ENCODE data around the gene KRT40.

KRT40 gene

DNA sequence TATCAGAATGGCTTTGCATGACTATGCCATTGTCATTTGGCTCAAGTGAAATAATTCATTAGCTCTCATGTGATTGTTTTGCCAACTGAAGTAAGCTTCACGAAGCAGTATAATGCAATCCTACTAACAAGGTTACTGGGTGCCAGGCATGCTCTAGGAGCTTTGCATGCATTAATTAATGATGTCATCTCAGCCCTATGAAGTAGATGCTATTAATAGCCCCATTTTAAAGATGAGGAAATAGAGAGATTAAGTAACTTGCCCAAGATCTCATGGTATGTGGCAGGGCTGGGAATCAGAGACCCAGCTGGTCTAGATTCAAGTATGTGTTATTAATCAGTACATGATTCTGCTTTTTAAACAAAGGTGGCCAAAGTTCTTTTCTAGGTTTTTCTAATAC lies 31.5 kb downstream of the KRT40 start:
- DNase-seq (ENCODE audit: low spot score) (no peak), FAIRE-seq (peak; percentile 32)

DNA sequence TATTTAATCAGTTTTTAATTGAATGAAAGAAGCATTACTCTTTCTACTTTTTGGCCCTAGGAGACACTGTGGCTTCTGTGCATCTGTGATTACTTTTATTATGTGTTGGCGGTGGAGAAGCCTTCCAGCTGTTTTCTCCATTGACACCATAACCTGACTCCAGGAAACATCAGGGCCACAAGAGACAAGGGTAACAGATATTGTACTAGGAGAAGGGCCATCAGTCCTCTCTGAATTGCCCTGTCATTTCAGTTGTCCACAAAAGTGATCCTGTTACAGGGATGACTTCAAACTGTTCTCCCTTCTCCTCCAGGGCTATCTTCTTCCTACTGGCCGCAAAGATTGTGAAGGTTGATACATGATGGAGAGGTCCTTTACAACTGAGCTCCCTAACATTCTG lies 32.0 kb downstream of the KRT40 start:
- no peak for DNase-seq (ENCODE audit: low spot score)
- FAIRE-seq, result no peak

DNA sequence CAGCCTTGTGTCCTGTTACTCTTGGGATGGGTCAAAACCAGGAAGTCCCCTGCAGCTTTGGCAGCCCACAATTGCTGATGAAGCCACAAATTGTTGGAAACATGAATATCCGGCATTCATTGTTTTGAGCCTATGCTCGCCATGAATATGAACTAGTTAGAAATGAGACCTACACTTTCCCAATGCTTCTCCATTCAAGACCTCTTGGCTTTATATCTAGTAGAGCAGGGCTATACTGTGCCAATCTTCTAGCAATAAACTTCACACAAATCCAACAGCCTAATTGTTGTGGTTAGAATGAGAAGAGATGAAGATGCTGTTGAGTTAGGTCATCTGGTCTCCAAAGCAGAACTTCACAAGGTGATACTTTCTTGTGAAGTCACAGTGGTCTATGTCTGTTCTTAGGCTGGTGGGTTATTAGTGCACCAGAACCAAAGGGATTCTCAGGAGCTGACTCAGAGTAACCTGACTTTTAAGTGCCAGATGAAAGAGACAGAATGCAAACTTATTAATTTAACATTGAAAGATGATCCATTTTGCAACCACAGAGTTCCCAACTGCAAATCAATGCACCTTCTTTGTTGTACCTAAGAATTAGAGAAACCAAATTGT lies 33.0 kb downstream of the KRT40 start:
- FAIRE-seq (peak; percentile 83), DNase-seq (ENCODE audit: low spot score) (no peak)

DNA sequence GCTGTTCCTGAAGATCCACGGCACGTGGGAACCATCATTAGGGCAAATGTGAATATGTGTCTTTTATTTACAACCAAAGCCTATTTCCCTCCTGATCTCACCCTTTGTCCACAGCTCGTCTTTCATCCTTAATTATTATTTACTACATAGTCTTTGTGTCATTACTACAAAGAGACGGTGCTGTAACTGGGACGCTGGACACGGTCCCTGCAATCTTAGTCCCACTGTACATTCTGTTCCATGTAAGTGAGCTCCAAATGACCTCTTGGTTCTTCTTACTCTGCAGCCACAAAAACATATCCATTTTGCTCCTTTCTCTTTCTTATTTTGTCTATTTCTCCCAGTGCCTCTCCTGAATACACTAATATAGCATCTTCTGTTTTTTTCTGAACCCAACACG lies 34.0 kb downstream of the KRT40 start:
- FAIRE-seq (no peak), DNase-seq (ENCODE audit: low spot score) (no peak)

DNA sequence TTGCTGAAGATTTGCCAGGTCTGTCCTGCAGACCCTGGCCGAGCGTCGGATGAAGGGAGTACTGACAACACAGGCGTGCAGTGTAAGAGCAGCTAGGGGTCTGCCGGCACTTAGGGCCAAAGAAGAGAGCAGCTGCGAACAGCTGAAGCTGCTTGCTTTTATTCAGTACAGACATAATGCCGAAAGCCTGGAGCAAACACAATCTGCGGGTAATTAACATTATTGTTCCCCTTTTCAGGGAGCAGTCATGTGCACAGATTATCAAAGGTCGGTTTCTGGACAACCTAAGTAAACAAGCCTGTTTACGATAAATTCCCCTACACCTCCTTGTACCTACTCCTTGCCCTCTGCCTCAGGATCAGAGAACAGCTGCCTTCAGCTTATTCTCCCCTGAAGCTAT lies 34.7 kb downstream of the KRT40 start:
- no peak for FAIRE-seq

DNA sequence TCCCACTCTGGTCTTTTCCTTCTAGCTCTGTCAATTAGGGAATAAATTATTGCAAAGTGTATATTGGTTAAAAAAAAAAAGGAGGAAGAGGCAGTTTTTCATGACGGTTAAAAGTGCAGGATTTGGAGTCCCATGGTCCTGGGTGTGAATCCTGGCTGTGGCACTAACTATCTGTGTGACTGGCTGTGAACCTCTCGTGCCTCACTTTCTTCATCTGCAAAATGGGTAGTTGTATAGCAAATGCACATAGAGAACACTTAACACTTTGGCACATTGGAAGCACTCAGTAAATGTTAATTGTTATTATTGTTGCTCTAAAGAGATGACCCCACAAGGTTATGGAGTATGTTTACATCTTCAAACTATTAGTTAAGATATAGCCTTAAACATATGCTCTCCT lies 36.2 kb downstream of the KRT40 start:
- FAIRE-seq (no peak), DNase-seq (ENCODE audit: low spot score) (no peak)

More for the DNA sequence above, 34.7 kb downstream of the KRT40 start:
- no peak for DNase-seq (ENCODE audit: low spot score)

DNA sequence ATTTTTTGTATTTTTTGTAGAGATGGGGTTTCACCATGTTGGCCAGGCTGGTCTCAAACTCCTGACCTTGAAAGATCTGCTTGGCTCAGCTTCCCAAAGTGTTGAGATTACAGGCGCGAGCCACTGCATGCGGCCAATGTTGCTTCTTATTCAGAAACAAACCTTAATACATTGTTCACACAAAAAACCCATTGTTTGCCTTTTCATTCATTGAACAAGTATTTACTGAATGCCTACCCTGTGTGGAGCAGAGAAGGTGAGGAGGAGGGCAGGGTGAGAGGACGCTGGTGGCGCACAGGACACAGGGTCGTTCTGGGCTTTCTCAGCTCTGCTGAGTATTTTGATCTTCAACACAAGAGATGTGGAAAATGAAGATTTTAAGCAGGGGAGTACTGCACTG lies 38.7 kb downstream of the KRT40 start:
- DNase-seq (ENCODE audit: low spot score), result no peak
- FAIRE-seq, result no peak

DNA sequence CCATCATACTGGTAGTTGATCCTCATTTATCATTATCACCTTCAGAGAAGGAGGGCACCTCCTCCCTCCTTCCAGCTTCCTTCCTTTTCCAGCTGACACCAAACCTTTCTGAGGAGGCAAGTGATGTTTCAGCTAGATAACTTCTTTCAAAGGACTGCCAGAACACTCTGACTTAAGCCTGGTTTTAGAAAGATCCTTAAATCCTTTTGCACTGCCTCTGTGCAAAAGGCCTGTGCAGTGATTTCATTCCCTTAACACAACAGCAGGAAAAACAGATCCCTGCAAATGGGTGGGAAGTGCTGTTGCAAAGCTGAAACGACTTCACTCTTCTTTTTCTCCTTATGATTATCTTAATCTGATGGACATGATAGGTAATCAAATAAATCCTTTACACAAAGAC lies 39.6 kb downstream of the KRT40 start:
- FAIRE-seq (no peak), DNase-seq (ENCODE audit: low spot score) (no peak)

DNA sequence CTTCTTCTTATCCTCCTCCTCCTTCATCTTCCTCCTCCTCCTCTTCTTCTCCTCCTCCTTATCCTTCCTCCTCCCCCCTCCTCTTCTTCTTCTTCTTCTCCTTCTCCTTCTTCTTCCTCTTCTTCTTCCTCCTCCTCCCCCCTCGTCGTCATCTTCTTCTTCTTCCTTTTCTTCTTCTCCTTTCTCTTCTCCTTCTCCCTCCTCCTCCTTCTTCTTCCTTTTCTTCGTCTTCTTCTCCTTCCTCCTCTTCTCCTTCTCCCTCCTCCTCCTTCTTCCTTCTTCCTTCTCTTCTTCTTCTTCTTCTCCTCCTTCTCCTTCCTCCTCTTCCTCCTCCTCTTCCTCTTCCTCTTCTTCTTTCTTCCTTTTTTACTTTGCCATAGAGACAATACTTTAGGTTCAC lies 41.6 kb downstream of the KRT40 start:
- FAIRE-seq, result no peak
- DNase-seq (ENCODE audit: low spot score), result no peak

DNA sequence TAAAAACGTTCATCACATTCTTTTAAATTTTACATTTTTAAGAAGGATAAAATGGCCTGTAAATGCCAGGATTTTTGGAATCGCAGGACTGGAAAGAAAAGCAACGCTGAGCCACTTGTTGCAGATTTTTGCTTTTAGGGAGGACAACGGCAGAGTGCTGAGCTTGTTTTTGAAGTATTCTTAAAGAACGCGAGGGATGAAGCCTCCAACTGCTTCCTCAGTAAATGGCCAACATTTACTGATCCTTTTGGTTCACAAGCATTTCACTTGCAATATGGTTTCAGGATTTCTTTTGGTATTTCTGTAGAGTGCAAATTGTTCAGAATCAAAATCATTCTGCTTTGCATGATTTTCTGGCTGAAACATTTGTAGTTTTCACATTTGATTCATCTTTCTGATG lies 43.9 kb downstream of the KRT40 start:
- FAIRE-seq, result no peak
- no peak for DNase-seq (ENCODE audit: low spot score)

DNA sequence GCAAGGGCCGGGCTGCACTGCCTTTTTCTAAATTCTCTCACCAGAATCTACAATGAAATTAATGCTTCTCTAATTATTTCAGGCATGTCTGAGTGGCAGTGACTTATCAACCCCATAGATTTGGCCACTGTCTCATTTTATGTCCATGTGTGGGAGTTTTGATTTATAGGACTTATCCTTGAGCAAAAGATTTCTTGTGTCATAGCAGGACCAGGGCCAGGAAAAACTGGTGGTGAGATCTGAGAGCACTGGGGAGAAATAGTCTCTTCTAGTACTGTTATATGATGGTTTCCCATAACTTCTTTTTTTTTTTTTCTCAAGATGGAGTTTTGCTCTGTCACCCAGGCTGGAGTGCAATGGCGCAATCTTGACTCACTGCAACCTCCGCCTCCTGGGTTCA lies 45.1 kb downstream of the KRT40 start:
- no peak for FAIRE-seq

DNA sequence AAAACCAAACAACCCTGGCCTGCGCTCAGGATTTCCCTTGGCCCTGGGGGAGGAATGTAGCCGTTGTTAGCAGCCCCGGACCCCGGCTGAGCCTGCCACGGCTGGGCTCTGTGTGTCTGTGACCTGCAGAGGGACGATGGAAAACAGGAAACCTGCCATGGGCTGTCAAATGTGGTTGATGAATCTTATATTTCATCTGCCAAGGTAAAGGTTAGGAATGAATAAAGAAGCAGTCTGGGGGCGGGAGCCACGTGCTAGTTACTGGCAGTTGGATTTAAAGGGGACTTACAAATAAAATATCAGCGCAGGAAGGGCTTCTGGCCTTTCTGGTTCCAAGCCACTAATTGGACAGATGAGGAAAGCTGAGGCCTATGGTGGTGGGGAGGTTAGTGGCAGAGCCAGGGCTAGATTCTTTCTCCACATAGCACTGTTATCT lies 46.7 kb downstream of the KRT40 start, which contains the start of gene KRT23:
KRT23 (minus strand) TSS at position 263 of the 436 bp plus-strand sequence. CDS start 1,043 bp downstream, outside the sequence.
- no peak for FAIRE-seq
- no peak for DNase-seq (ENCODE audit: low spot score)

More for the DNA sequence above, 45.1 kb downstream of the KRT40 start:
- no peak for DNase-seq (ENCODE audit: low spot score)

DNA sequence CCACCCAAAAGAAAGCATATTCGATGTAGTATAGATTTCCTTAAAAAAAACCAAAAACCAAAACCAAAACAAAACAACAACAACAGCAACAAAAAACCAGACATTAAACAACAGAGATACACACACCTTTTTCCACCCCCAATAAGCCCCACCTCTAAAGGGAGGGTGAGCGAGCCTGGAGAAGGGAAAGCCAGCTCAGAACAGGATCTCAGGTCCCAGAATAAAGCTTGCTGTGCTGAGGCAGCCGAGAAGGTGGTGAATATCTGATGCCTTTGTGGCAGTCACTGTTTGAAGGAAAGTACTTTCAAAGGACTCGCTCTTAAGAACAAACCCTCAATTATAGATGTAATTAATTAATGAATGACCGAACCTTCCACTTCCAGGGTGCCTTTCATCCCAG lies 47.1 kb downstream of the KRT40 start:
- no peak for FAIRE-seq
- DNase-seq (ENCODE audit: low spot score), result no peak

DNA sequence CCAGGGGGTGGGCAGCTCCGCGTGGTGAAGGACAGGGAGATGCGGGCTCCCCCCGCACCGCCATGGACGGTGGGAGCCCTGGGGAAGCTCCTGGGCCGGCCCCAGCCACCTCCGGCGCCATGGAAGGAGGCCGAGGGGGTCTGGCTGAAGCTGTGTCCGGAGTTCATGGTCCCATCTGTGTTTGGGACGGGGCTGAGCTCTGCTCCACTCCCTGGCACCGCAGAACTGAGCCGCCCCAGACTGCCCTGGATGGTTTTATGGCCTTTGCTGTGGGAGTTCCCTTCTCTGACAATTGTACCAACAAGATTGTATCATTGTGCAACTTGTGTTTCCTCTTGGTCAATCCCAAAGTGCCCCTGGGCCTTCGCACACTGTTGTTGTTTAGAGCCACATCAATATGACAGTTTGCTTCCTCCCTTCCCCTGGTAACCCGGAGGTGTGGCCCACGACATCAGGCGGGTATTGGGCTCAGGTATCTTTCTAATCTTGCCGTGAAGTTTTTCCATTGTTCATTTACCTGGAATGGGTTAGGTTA lies 47.6 kb downstream of the KRT40 start:
- DNase-seq (ENCODE audit: low spot score) (no peak), FAIRE-seq (no peak)

DNA sequence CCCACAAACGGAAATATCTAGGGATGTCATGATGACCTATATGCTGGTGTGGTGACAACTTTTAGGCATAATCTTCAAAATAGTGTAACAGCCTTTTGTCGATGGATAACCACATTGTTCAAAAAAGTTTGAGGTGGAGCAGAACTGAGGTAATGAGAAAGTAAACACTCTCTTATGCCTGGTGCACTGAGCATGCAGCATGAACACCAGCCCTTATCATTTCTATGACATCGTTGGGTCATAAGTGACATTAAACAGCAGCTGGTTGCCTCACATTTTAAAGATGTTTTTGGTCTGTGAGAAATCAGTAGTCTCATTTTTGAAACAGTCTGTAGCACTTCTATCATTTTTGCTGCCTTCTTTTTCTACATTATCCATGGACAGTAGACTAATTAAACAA lies 48.5 kb downstream of the KRT40 start:
- FAIRE-seq, result no peak
- DNase-seq (ENCODE audit: low spot score), result no peak

DNA sequence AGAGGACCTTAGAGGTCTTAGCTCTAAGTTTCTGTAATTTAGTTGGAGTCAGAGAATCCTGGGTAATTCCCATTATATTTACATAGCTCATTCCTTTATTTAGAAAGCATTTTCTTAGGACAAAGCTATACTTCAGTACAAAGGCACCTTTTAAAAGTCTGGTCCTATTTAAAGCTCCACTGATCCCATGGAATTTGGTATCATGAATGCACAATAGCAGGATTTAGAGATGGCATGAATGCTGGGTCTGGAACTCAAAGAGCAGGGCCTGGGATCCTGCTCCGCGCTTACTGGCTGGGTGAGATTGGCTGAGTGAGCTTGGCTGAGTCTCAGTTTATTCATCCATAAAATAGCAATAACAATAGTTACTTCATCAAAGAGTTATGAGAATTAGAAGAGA lies 51.5 kb downstream of the KRT40 start:
- FAIRE-seq (no peak), DNase-seq (ENCODE audit: low spot score) (no peak)

DNA sequence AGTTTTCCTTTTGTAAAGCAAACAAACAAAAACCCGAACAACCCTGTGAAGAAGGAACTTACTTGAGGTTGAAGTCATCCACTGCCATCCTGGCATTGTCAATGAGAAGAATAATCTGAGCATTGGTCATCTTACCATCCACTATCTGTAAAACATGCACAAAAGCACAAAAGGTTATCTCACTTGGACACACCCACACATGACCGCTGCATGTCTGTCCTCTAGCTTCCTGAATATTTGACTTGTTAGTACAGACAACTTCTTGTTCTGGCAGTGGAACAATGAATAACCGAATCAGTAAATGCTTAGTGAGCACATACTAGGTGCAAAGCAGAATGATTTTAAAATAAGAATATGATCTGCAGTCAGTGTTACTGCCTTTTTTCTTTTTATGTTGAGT lies 52.8 kb downstream of the KRT40 start:
- DNase-seq (ENCODE audit: low spot score) (no peak), FAIRE-seq (no peak)

All from urothelium cell line (cell line).